ENCODE results near the gene KIF24. TPM values are rescaled to one million over a fixed set of nuclear protein-coding genes. Genes with fewer than 3 reads are reported as not detected.

The KIF24 gene
- total and polyA plus RNA-seq, 2 donors (not counting 1 experiment from before 2014, with no cell fraction given): 0.94 to 1.2 TPM

- no peaks in the 10 kb centered on the region for H3K9me3 ChIP-seq (ENCODE audit: control insufficient read depth, insufficient read depth, low read depth, low read length)
- H3K27me3 ChIP-seq (ENCODE audit: control insufficient read depth, insufficient read depth, low read length): no peaks in the 10 kb centered on the region
- TF ChIP-seq EZH2 (IDR thresholded peaks at IDR 0.05; ENCODE audit: low read length, missing control alignments) (no peak), CTCF (conservative IDR thresholded peaks at IDR 0.05 in 1 of 2, IDR thresholded peaks at IDR 0.05 in 1 of 2; ENCODE audit: low read depth in 1 of 2, low read length in 2 of 2) (no peak)
- H3K4me2 ChIP-seq (ENCODE audit: extremely low read depth, insufficient read depth, low read length): no peak overlapping the region
- peaks cover 4% of the 10 kb centered on the region for H3K79me2 ChIP-seq (ENCODE audit: control insufficient read depth, insufficient read depth, low read length)
- DNase-seq (ENCODE audit: low read depth in 2 of 2): peak in 1 of 2 donors; percentile 14
- H3K4me1 ChIP-seq (ENCODE audit: control insufficient read depth, extremely low read depth, insufficient read depth, low read length): no peaks in the 10 kb centered on the region
- H2AFZ ChIP-seq (ENCODE audit: low read length): no peak overlapping the region
- H3K9ac ChIP-seq (ENCODE audit: insufficient read depth, low read length): no peak overlapping the region
- no peak overlapping the region for H3K4me3 ChIP-seq (replicated peaks in 1 of 4; ENCODE audit: control extremely low read depth in 1 of 4, insufficient read depth in 1 of 4, low read depth in 3 of 4, low read length in 4 of 4)
- H4K20me1 ChIP-seq (ENCODE audit: control insufficient read depth, extremely low read depth, insufficient read depth, low read length): no peaks in the 10 kb centered on the region
- H3K27ac ChIP-seq (ENCODE audit: insufficient read depth, low read length): no peak overlapping the region
- H3K36me3 ChIP-seq (ENCODE audit: control insufficient read depth, insufficient read depth, low read length): no peaks in the 10 kb centered on the region
Measured at GRCh38 chr9:34334337-34334824, 5.3 kb upstream of the KIF24 start.

DNA sequence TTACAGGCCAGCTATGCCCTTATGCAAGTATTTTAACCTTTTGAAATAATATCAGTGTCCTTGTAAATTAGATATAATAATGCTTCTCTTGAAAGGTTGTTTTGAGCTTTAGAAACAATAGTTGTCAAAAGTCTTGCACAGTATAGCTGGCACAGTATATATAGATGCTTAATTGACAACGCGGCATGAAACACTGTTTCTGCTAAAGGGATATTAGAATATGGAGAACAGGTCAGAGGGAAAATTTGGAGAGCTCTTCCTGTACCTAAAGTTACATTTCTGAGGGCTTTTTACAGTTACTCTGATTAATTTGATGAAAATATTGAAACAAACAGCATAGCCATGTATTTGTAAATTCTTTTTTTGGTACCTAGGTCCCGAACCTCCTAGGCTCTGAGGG, 4.8 kb upstream of the KIF24 start:
- Histone ChIP-seq H3K4me1 (ENCODE audit: control insufficient read depth, extremely low read depth, insufficient read depth, low read length) (no peaks in the 10 kb centered on the region), H3K4me2 (ENCODE audit: extremely low read depth, insufficient read depth, low read length) (no peak overlapping the region), H3K9ac (ENCODE audit: insufficient read depth, low read length) (no peak overlapping the region), H3K36me3 (ENCODE audit: control insufficient read depth, insufficient read depth, low read length) (no peaks in the 10 kb centered on the region), H4K20me1 (ENCODE audit: control insufficient read depth, extremely low read depth, insufficient read depth, low read length) (no peaks in the 10 kb centered on the region), H2AFZ (ENCODE audit: low read length) (no peak overlapping the region), H3K27ac (ENCODE audit: insufficient read depth, low read length) (no peak overlapping the region), H3K9me3 (ENCODE audit: control insufficient read depth, insufficient read depth, low read depth, low read length) (no peaks in the 10 kb centered on the region), H3K79me2 (ENCODE audit: control insufficient read depth, insufficient read depth, low read length) (peaks cover 4% of the 10 kb centered on the region), H3K4me3 (replicated peaks in 1 of 4; ENCODE audit: control extremely low read depth in 1 of 4, insufficient read depth in 1 of 4, low read depth in 3 of 4, low read length in 4 of 4) (no peak overlapping the region), H3K27me3 (ENCODE audit: control insufficient read depth, insufficient read depth, low read length) (no peaks in the 10 kb centered on the region)
- TF ChIP-seq CTCF (conservative IDR thresholded peaks at IDR 0.05 in 1 of 2, IDR thresholded peaks at IDR 0.05 in 1 of 2; ENCODE audit: low read depth in 1 of 2, low read length in 2 of 2) (no peak), EZH2 (IDR thresholded peaks at IDR 0.05; ENCODE audit: low read length, missing control alignments) (no peak)
- no peak for DNase-seq (ENCODE audit: low read depth in 2 of 2)

GRCh38 chr9:34332076-34332964, 3.3 kb upstream of the KIF24 start:
- H3K27me3 ChIP-seq (ENCODE audit: control insufficient read depth, insufficient read depth, low read length): no peaks in the 10 kb centered on the region
- H3K9ac ChIP-seq (ENCODE audit: insufficient read depth, low read length): no peak overlapping the region
- peaks cover 14% of the 10 kb centered on the region for H3K79me2 ChIP-seq (ENCODE audit: control insufficient read depth, insufficient read depth, low read length)
- no peak overlapping the region for H3K27ac ChIP-seq (ENCODE audit: insufficient read depth, low read length)
- no peaks in the 10 kb centered on the region for H3K36me3 ChIP-seq (ENCODE audit: control insufficient read depth, insufficient read depth, low read length)
- H3K4me2 ChIP-seq (ENCODE audit: extremely low read depth, insufficient read depth, low read length): no peak overlapping the region
- H3K4me1 ChIP-seq (ENCODE audit: control insufficient read depth, extremely low read depth, insufficient read depth, low read length): no peaks in the 10 kb centered on the region
- no peaks in the 10 kb centered on the region for H4K20me1 ChIP-seq (ENCODE audit: control insufficient read depth, extremely low read depth, insufficient read depth, low read length)
- DNase-seq (ENCODE audit: low read depth in 2 of 2): peak; percentile 39 to 52
- no peaks in the 10 kb centered on the region for H3K9me3 ChIP-seq (ENCODE audit: control insufficient read depth, insufficient read depth, low read depth, low read length)
- TF ChIP-seq CTCF (conservative IDR thresholded peaks at IDR 0.05 in 1 of 2, IDR thresholded peaks at IDR 0.05 in 1 of 2; ENCODE audit: low read depth in 1 of 2, low read length in 2 of 2) (peak; percentile 47 to 54), EZH2 (IDR thresholded peaks at IDR 0.05; ENCODE audit: low read length, missing control alignments) (no peak)
- H2AFZ ChIP-seq (ENCODE audit: low read length): no peak overlapping the region
- no peak overlapping the region for H3K4me3 ChIP-seq (replicated peaks in 1 of 4; ENCODE audit: control extremely low read depth in 1 of 4, insufficient read depth in 1 of 4, low read depth in 3 of 4, low read length in 4 of 4)
